Duodenal mucosa (tissue), 2 donors: ENCODE measurements around the gene MAD1L1.
"Not testable (repeated sequence)": the region's sequence is repeated elsewhere in the genome, so short reads cannot be mapped to it uniquely, and the experiment has no call there.

ENCODE experiments used
- H3K27ac ChIP-seq: one replicate; pipeline ENCODE4 v1.7.0; 2013; ENCODE audit warnings: low read depth, low read length
- H3K27me3 ChIP-seq, 2 donors: one replicate each; pipeline ENCODE4 v1.7.0; 2013; ENCODE audit warnings: low read length in 2 of 2, control low read depth in 1 of 2; ENCODE audit not compliant: insufficient read depth in 2 of 2, control insufficient read depth in 1 of 2
- H3K36me3 ChIP-seq, 2 donors: one replicate each; pipeline ENCODE4 v1.7.0; 2013; ENCODE audit warnings: low read length in 2 of 2, control low read depth in 1 of 2; ENCODE audit not compliant: insufficient read depth in 2 of 2, control insufficient read depth in 1 of 2
- H3K4me1 ChIP-seq, 2 donors: one replicate each; pipeline ENCODE4 v1.7.0; 2013; ENCODE audit warnings: low read length in 2 of 2, control low read depth in 1 of 2; ENCODE audit not compliant: insufficient read depth in 2 of 2, control insufficient read depth in 1 of 2
- H3K4me3 ChIP-seq, 2 donors: one replicate each; pipeline ENCODE4 v1.7.0; 2013; ENCODE audit warnings: low read length in 2 of 2, low read depth in 1 of 2
- H3K9ac ChIP-seq, 2 donors: one replicate each; pipeline ENCODE4 v1.7.0; 2013; ENCODE audit warnings: low read length in 2 of 2, low read depth in 1 of 2
- H3K9me3 ChIP-seq, 2 donors: one replicate each; pipeline ENCODE4 v1.7.0; 2013; ENCODE audit warnings: low read length in 2 of 2, control low read depth in 1 of 2; ENCODE audit not compliant: control insufficient read depth in 1 of 2

Gene MAD1L1

DNA sequence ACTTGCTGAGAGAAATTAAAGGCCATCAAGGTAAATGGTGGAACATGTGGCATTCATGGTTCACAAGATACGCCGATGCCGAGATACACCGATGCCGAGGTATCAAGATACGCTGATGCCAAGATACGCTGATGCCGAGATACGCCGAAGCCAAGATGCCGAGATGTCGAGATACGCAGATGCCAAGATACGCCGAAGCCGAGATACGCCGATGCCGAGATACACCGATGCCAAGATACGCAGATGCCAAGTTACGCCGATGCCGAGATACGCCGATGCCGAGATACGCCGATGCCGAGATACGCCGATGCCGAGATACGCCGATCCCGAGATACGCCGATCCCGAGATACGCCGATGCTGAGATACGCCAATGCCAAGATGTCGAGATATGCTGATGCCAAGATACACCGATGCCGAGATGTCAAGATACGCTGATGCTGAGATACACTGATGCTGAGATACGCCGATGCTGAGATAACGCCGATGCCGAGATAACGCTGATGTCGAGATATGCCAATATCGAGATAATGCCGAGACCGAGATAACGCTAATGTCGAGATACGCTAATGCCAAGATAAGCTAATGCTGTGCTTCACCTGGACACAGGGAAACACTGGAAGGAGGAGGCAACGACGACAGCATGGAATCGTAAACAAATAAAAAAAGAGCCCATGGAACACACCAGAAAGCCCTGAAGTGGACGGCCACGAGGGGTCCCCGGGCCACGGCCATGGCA, 172.6 kb downstream of the MAD1L1 start:
- H3K27ac ChIP-seq = no peak overlapping the region
- no peak overlapping the region for H3K4me3 ChIP-seq
- H3K36me3 ChIP-seq = no peaks in the 10 kb centered on the region
- peaks cover 10 to 11% of the 10 kb centered on the region in 2 donors for H3K4me1 ChIP-seq
- H3K9ac ChIP-seq = no peak overlapping the region
- H3K9me3 ChIP-seq = peaks cover 0 to 7% of the 10 kb centered on the region in 2 donors
- H3K27me3 ChIP-seq = no peaks in the 10 kb centered on the region

DNA sequence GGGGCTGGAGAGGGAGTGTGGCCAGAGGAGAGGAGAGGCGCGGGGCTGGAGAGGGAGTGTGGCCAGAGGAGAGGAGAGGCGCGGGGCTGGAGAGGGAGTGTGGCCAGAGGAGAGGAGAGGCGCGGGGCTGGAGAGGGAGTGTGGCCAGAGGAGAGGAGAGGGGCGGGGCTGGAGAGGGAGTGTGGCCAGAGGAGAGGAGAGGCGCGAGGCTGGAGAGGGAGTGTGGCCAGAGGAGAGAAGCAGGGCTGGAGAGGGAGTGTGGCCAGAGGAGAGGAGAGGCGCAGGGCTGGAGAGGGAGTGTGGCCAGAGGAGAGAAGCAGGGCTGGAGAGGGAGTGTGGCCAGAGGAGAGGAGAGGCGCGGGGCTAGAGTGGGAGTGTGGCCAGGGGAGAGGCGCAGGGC, 174.5 kb downstream of the MAD1L1 start:
- not testable (repeated sequence) for H3K4me1 ChIP-seq, H3K27me3 ChIP-seq, H3K9me3 ChIP-seq, H3K9ac ChIP-seq, H3K27ac ChIP-seq, H3K4me3 ChIP-seq, H3K36me3 ChIP-seq

DNA sequence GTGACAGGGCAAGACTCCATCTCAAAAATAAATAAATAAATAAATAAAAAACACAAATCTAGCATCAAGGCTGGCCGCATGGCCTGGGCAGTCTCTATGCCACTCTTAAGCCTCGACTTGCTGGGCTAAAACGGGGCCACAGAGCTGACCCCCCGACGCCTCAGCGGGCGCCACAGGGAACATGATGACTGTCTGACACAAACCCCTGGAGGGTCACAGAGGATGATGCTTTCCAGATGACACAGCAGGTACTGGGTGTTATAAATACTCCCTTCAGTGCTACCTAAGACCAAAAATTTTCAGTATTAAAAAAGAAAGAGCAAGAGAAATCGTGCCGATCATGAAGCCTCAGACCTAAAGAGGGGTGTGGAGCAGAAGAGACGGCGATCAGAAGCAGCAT, 176.8 kb downstream of the MAD1L1 start:
- no peaks in the 10 kb centered on the region for H3K36me3 ChIP-seq
- no peaks in the 10 kb centered on the region for H3K27me3 ChIP-seq
- no peak overlapping the region for H3K4me3 ChIP-seq
- H3K27ac ChIP-seq = no peak overlapping the region
- no peaks in the 10 kb centered on the region for H3K4me1 ChIP-seq
- H3K9me3 ChIP-seq = peaks cover 0 to 7% of the 10 kb centered on the region in 2 donors
- no peak overlapping the region for H3K9ac ChIP-seq

DNA sequence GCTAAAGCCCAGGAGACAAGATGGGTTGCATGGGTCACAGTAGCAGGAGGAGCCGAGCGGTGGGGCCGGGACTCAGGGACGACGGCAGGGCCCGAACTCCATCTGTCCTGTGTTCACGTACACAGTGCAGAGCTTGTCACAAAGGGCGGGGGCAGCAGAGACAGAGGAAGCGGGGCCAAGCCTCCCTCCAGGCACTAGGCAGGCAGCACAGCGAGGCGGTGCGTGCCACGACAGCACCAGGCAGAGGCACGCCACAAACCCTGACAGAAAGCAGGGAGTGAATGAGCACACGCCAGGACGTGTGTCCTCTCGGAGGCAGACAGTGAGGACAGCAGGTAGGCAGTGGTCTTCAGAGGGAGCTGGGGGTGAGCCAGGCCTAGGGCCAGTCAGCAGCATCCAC, 177.8 kb downstream of the MAD1L1 start:
- Histone ChIP-seq H3K9me3 (peaks cover 0 to 1% of the 10 kb centered on the region in 2 donors), H3K4me1 (no peaks in the 10 kb centered on the region), H3K27ac (no peak overlapping the region), H3K9ac (no peak overlapping the region), H3K27me3 (no peaks in the 10 kb centered on the region), H3K36me3 (no peaks in the 10 kb centered on the region), H3K4me3 (no peak overlapping the region)

DNA sequence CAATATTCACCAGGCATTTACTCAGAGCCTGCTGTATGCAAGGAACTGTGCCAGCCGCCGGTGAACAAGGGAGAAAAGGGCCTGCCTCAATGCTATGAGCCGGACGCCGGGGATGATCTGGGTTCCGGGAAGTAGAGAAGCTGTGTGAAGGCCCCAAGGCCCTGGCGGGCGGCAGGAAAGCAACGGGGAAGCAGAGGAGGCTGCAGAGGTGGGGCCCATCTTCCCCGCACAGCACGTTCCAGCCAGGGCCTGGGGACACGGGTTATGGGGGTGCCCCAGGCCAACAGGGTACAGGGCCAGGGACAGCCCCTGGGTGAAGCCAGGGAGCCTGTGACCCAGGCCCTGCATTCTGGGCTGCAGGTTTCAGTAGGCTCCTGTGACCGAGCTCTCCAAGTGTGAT, 179.3 kb downstream of the MAD1L1 start:
- H3K9me3 ChIP-seq = no peaks in the 10 kb centered on the region
- H3K4me1 ChIP-seq = no peaks in the 10 kb centered on the region
- no peak overlapping the region for H3K27ac ChIP-seq
- H3K36me3 ChIP-seq = no peaks in the 10 kb centered on the region
- no peak overlapping the region for H3K4me3 ChIP-seq
- H3K27me3 ChIP-seq = no peaks in the 10 kb centered on the region
- no peak overlapping the region for H3K9ac ChIP-seq

DNA sequence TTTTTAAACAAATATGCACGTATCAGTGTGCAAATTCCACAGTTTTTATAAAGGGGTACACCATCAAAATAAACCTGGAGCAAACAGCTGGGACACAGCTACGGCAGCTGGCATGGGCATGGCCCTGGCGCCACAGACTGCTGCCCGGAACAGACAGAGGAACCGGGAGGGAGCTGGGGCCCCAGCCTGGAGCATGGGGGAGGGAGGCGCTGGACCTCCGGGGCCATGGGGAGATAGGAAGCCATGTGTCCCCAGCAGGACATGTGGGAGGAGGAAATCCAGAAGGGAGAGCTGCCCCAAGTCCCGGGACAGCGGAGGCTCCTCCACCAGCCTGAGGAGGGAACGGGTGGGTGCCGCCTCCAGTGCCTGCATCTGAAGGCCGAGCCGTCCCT, 180.1 kb downstream of the MAD1L1 start:
- Histone ChIP-seq H3K4me1 (no peaks in the 10 kb centered on the region), H3K4me3 (no peak overlapping the region), H3K27me3 (no peaks in the 10 kb centered on the region), H3K9ac (no peak overlapping the region), H3K9me3 (no peaks in the 10 kb centered on the region), H3K36me3 (no peaks in the 10 kb centered on the region), H3K27ac (no peak overlapping the region)

DNA sequence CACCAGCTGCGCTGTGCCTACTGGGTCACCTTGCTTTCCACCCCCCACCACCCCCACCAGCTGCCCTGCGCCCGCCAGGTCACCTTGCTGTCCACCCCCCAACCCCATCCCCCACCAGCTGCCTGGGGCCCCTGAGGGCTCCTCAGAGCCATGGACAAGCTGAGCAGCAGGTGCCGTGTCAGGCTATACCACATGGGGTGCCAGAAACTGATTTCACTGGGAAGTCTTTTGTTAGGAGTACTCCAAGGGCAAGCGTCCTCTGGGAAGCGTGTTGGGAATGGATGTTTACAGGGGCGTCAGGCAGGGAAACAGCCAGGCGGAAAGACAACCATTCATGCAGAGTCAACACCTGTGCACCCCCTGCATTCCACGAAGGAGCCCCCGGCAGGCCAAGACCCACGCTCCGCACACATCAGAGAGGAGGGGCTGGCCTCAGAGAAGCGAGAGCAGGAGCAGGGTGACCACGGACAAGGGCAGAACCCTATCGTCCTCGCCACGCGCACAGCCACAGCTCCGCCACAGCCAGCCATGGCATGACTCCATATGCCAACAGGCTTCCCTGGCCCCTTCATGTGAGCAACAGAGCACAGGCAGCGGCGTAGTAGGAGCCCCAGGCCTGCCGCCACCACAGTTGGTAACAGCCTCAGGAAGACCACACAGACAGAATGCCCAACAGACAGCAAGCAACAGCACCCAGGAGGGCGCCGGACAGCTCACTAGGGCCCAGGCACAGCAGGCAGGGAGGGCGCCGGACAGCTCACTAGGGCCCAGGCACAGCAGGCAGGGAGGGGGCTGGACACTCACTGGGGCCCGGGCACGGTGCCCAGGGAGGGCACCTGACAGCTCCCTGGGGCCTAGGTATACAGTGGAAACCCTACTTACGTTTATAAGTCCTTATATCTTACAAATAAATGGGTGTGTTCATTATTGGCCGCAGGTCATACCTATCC, 180.8 kb downstream of the MAD1L1 start:
- Histone ChIP-seq H3K27ac (no peak overlapping the region), H3K4me1 (no peaks in the 10 kb centered on the region), H3K9me3 (no peaks in the 10 kb centered on the region)

DNA sequence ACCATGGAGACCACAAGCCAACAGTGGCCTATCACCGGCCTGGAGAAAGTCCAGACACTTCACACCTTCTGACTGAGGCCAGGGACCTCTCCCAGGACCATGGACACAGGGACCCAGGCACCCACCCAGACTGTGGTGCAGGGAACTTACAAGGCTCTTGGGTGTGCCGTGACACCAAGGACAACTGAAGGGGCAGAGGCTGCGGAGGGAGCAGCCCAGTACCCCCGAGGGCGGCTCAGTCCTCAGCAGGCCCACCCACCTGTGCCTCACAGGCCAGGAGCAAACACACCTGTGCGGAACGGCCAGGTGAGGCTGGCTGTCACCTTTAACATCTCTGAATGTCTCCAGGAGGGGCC, 182.3 kb downstream of the MAD1L1 start:
- H3K9me3 ChIP-seq = no peaks in the 10 kb centered on the region
- no peak overlapping the region for H3K9ac ChIP-seq
- H3K4me3 ChIP-seq = no peak overlapping the region
- no peaks in the 10 kb centered on the region for H3K36me3 ChIP-seq
- H3K27me3 ChIP-seq = no peaks in the 10 kb centered on the region
- H3K4me1 ChIP-seq = no peaks in the 10 kb centered on the region
- no peak overlapping the region for H3K27ac ChIP-seq

More for the DNA sequence above, 180.8 kb downstream of the MAD1L1 start:
- no peak overlapping the region for H3K4me3 ChIP-seq
- no peak overlapping the region for H3K9ac ChIP-seq
- H3K36me3 ChIP-seq = no peaks in the 10 kb centered on the region
- no peaks in the 10 kb centered on the region for H3K27me3 ChIP-seq

DNA sequence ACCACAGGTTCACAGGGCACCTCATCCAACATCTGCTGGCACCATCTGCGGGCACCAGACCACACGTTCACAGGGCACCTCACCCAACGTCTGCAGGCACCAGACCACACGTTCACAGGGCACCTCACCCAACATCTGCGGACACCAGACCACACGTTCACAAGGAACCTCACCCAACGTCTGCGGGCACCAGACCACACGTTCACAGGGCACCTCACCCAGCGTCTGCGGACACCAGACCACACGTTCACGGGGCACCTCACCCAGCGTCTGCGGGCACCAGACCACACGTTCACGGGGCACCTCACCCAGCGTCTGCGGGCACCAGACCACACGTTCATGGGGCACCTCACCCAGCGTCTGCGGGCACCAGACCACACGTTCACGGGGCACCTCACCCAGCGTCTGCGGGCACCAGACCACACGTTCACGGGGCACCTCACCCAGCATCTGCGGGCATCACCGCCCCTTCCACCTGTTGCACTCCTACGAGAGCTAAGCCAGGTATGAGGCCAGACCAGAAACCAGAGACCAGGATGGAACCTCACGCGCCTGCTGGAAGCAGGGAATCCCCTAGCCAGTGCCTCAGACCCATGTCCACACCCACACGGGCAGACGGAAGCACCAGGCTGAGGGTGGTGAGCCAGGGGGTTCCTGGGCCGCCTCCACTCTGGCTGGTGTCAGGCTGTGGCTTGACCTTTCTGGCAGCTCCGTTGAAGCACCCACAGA, 182.8 kb downstream of the MAD1L1 start:
- no peaks in the 10 kb centered on the region for H3K4me1 ChIP-seq
- H3K9me3 ChIP-seq = no peaks in the 10 kb centered on the region
- no peaks in the 10 kb centered on the region for H3K36me3 ChIP-seq
- no peak overlapping the region for H3K4me3 ChIP-seq
- no peak overlapping the region for H3K9ac ChIP-seq
- H3K27ac ChIP-seq = no peak overlapping the region
- no peaks in the 10 kb centered on the region for H3K27me3 ChIP-seq
